AG04449 (cell line): ENCODE results near the gene PPM1G.

Experiments used
- CTCF ChIA-PET: fragments of 350-600 bp; formaldehyde crosslinking; extraction: SDS; loops from one replicate; lab custom pipeline; 2021; ENCODE audit warnings: antibody characterized with exemption; lab: Yijun Ruan, JAX
- POLR2A ChIA-PET: fragments of 400-600, 350-600 bp; formaldehyde crosslinking; extraction: SDS; loops from one replicate; lab custom pipeline; 2020; ENCODE audit warnings: antibody characterized with exemption, inconsistent platforms; lab: Yijun Ruan, JAX
- DNase-seq: peaks from one replicate; pipeline ENCODE4 v3.0.0-alpha.2; 2010; ENCODE audit warnings: low read depth, low spot score
- H3K4me3 ChIP-seq: 2 replicates; pipeline ENCODE4 v1.5.1; 2011; ENCODE audit warnings: low read depth, mild to moderate bottlenecking, control low read depth, low read length
- CTCF ChIP-seq: IDR thresholded peaks from one replicate; pipeline ENCODE4 v1.5.1; 2011; ENCODE audit warnings: mild to moderate bottlenecking, moderate library complexity, low read length, control low read depth, inconsistent platforms; ENCODE audit not compliant: insufficient read depth; ENCODE audit errors: missing control alignments

PPM1G gene

DNA sequence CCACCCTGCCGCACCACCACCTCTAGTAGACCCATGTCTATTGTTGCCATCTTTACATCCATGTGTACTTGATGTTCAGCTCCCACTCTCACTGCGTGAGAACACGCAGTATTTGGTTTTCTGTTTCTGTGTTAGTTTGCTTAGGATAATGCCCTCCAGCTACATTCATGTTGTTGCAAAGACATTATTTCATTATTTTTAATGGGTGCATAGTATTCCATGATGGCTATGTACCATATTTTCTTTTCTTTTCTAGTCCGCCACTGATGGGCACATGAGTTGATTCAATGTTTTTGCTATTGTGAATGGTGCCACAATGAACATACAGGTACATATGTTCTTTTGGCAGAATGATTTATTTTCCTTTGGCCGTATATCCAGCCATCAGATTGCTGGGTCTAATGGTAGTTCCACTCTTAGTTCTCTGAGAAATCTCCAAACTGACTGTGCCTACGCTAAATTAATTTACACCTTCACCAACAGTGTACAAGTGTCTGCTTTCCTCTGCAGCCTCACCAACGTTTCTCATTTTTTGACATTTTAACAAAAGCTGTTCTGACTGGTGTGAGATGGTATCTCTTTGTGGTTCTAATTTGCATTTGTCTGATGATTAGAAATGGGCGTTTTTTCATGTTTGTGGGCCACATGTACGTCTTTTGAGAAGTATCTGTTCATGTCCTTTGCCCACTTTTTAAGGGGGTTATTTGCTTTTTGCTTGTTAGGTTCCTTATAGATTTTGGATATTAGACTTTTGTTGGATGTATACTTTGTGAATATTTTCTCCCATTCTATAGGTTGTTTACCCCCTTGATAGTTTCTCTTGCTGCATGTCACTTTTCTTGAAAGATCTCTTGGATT is 18.3 kb downstream of the PPM1G start:
- no peak for TF ChIP-seq CTCF
- H3K4me3 ChIP-seq = no peak overlapping the region
- ChIA-PET POLR2A (no interaction called here), CTCF (interaction anchor here (1.2 to 1.3 kb wide), 3 partner anchors 10 to 21 kb away, joined by 3 to 5 read pairs (median 4); no protein-coding TSS in a partner anchor)
- no peak for DNase-seq

- TF ChIP-seq CTCF = no peak
- CTCF ChIA-PET = interaction anchor here (3.2 to 3.9 kb wide), 2 partner anchors 10 to 301 kb away, joined by 14 to 15 read pairs; partner anchors contain the start of gene SNX17
- H3K4me3 ChIP-seq = no peak overlapping the region
- POLR2A ChIA-PET = interaction anchor here (2.1 kb wide), 1 partner anchor 47 kb away, joined by 7 read pairs; the partner anchor contains the start of gene NRBP1
- no peak for DNase-seq
Observed at GRCh38 chr2:27381577-27382181, 27.7 kb downstream of the PPM1G start.

DNA sequence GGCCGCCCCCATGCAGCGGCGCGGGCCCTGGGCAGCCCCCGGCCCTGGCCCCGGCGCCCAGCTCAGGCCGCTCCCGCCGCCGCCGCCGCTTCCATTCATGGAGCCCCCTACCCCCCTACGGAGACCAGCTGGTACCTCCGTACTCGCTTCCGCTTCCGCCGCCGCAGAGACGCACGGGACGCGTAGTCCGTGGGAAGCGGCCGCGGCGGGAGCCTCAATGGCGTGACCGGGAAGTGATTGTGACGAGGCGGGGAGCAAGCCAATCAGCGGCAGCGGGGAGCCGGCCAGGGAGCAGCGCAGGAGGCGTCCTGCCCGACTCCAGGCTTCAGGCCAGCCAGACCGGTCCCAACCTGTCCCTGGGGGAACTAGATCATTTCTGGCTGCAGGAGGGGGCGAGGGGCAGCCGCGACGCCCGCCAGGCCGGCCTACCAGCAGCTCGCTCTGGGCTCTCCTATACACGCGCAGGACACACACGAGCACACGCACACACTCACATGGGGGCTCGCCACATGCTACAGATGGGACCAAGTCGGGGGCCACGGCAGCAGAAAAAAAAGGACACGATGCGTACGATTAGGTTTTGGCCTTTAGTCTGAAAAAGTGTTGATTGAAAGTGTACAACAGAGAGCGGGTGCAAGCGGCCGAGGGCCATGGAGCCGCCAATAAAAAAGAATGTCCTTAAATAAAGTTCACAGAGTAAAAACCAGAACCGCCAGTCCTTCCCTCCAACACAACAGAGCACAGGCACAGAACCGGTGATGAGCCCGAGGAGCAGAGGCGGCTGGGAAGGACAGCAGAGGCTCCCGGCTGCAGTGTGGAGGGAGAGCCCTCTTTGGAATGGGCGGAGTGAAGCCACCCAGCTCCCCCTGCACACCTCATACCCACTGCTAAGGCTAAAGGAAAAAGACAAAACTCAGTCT is 28.5 kb downstream of the PPM1G start, which contains the start of gene ZNF513:
Gene ZNF513 (minus strand): TSS at position 109 of the 920 bp plus-strand sequence. CDS start 208 bp downstream, outside the sequence.
- ChIA-PET POLR2A (interaction anchor here (0.6 to 3.5 kb wide), 6 partner anchors 11 to 282 kb away, joined by 3 to 32 read pairs (median 3); partner anchors contain the start of genes EIF2B4, GTF3C2, NRBP1 and PPM1G), CTCF (interaction anchor here (2.3 to 3.9 kb wide), 3 partner anchors 10 to 302 kb away, joined by 14 to 15 read pairs (median 14); partner anchors contain the start of genes EIF2B4 and SNX17)

DNA sequence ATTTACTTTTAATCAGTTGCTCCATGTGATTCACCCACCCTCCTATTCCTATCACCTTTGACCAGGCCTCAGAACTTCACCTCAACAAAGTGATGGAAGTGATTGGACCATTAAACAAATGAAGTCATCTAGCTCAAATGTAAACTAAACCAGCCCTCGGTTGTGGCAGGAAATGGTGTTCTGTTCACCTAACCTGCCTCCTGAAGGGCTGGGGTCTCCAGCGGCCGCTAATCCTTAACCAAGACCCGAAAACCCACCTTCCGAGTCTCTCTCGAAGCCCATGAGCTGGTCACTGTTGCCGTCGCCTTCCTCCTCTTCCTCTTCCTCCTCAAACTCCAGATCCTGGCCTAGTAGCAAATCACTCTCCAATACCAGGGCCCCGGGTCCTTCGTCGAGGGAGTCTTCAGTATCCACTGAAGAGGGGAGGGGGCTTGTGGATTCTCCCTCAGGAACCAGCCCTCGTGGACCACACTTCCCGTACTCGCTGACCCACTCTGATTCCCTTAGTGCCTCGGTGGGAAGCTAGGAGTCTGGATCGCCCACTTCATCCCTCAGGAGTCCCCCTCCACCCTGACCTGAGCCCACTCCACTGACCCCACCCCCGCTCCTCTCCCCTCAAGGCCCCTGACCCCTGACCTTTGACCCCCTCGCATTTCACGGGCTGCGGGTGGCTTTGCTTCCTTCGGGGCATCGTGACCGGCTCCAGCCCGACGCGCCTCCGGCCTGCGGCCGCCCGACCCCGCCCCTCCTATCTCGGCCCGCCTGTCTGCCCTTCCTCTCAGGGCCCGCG is 29.4 kb downstream of the PPM1G start:
- TF ChIP-seq CTCF = no peak
- ChIA-PET POLR2A (interaction anchor here (0.7 to 3.5 kb wide), 4 partner anchors 10 to 283 kb away, joined by 3 to 32 read pairs (median 5); partner anchors contain the start of genes EIF2B4, NRBP1, PPM1G and SLC4A1AP), CTCF (interaction anchor here (0.7 to 3.9 kb wide), 5 partner anchors 9 to 305 kb away, joined by 3 to 15 read pairs (median 14); partner anchors contain the start of genes EIF2B4 and SNX17)
- no peak for DNase-seq
- peak overlapping the region; percentile 88 for H3K4me3 ChIP-seq

More for the DNA sequence above, 28.5 kb downstream of the PPM1G start, which contains the start of gene ZNF513:
- H3K4me3 ChIP-seq = peak within 1 kb of the TSS; percentile 88
- TF ChIP-seq CTCF = no peak
- DNase-seq = peak; percentile 55

DNA sequence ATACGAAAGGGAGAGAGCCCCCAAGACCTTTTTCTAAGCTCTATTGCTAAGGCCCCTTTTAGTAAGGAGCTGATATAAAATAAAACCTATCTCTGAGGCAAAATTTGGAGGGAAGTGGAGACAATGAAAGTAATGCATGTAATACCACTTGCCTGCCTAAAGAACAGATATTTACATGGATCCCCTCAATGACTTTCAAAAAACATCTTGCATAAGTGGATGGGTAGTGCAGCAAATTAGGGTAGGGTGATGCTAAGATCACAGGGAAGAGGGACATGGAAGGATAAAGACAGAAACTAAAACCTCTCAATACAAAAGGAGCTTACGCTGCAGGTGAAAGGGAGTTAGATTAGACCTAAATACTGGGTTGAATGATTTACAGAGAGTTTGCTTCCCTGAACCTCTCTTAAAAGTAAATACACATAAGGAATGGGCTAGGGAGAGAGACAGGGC is 30.0 kb downstream of the PPM1G start:
- TF ChIP-seq CTCF = no peak
- H3K4me3 ChIP-seq = peak overlapping the region; percentile 88
- POLR2A ChIA-PET = interaction anchor here (2.1 to 3.5 kb wide), 2 partner anchors 9 to 49 kb away, joined by 7 to 32 read pairs; partner anchors contain the start of genes EIF2B4, NRBP1 and SNX17
- no peak for DNase-seq
- CTCF ChIA-PET = interaction anchor here (0.7 to 3.9 kb wide), 5 partner anchors 8 to 305 kb away, joined by 3 to 15 read pairs (median 14); partner anchors contain the start of genes EIF2B4 and SNX17
